Panc1 (cell line): Measurements from ENCODE around the gene HK1. TPM values are rescaled to one million over a fixed set of nuclear protein-coding genes. Genes with fewer than 3 reads are reported as not detected.

Experiments
- ATAC-seq: fragments of 200-7000 bp; cut with Tn5 transposase; 2 replicates; pipeline ENCODE4 v1.9.1; 2020; ENCODE audit warnings: mild to moderate bottlenecking, moderate library complexity
- BruUV-seq: library from RNA; stranded (reverse); fragments of 400-500 nt; replicated peaks from 2 replicates; lab custom pipeline; 2021; lab: Mats Ljungman, UMichigan
- CTCF ChIA-PET: fragments of 300-600 bp; sonication (Branson Sonifier 250); formaldehyde crosslinking; loops from one replicate; lab custom pipeline; 2022; ENCODE audit warnings: antibody characterized with exemption; lab: Charles Lee
- POLR2A ChIA-PET: fragments of 300-600 bp; sonication (Branson Sonifier 250); formaldehyde crosslinking; loops from one replicate; lab custom pipeline; 2022; ENCODE audit warnings: antibody characterized with exemption; lab: Charles Lee
- DNase-seq: peaks from one replicate; pipeline ENCODE4 v3.0.0-alpha.2; 2010; ENCODE audit warnings: low read depth, low spot score
- H3K27ac ChIP-seq: 2 replicates; pipeline ENCODE4 v1.5.1; 2011; ENCODE audit warnings: mild to moderate bottlenecking, low read length, inconsistent platforms
- H3K27me3 ChIP-seq: fragments of 200-500 bp; sonication (Bioruptor generic); 2 replicates; pipeline ENCODE4 v1.6.0; 2014; ENCODE audit warnings: low read length, inconsistent platforms; ENCODE audit not compliant: control insufficient read depth, insufficient read depth
- H3K36me3 ChIP-seq: fragments of 200-500 bp; sonication (Bioruptor generic); 2 replicates; pipeline ENCODE4 v1.5.1; 2014; ENCODE audit warnings: inconsistent platforms, mild to moderate bottlenecking, low read length, moderate library complexity; ENCODE audit not compliant: control insufficient read depth, insufficient read depth
- H3K4me1 ChIP-seq: 2 replicates; pipeline ENCODE4 v1.5.1; 2011; ENCODE audit warnings: inconsistent platforms, mild to moderate bottlenecking, low read length, moderate library complexity; ENCODE audit not compliant: control insufficient read depth, insufficient read depth
- H3K4me3 ChIP-seq, 2 experiments: 2 replicates each; pipeline ENCODE4 v1.5.1; 2011 to 2012; ENCODE audit warnings: low read depth in 2 of 2, low read length in 2 of 2, mild to moderate bottlenecking in 2 of 2, inconsistent platforms in 1 of 2, moderate library complexity in 1 of 2
- H3K9me3 ChIP-seq: fragments of 200-500 bp; sonication (Bioruptor generic); 2 replicates; pipeline ENCODE4 v1.5.1; 2014; ENCODE audit warnings: low read depth, mild to moderate bottlenecking, inconsistent platforms, low read length, moderate library complexity; ENCODE audit not compliant: control insufficient read depth, insufficient read depth
- POLR2AphosphoS5 ChIP-seq: IDR thresholded peaks from 2 replicates; pipeline ENCODE4 v1.6.1; 2012; ENCODE audit warnings: mild to moderate bottlenecking, low read depth, low read length, moderate library complexity
- SIN3A ChIP-seq: IDR thresholded peaks from 2 replicates; pipeline ENCODE4 v1.6.1; 2012; ENCODE audit warnings: low read depth, mild to moderate bottlenecking, low read length, moderate library complexity, borderline replicate concordance; ENCODE audit not compliant: insufficient read depth
- TCF7L2 ChIP-seq: IDR thresholded peaks from 2 replicates; pipeline ENCODE4 v1.6.1; 2011; ENCODE audit warnings: mild to moderate bottlenecking, low read depth, low read length, inconsistent platforms
- in situ Hi-C: cut with HindIII; loops from 2 replicates; pipeline ENCODE4 v1.10.0; 2016; ENCODE audit warnings: low sequenced_read_pairs, low pct_unique_long_range_greater_than_20kb
- intact Hi-C: fragments of 100-400 bp; cut with micrococcal nuclease; formaldehyde crosslinking; loops from one replicate; pipeline ENCODE4 v1.10.0; 2022; ENCODE audit not compliant: unreplicated experiment
- total RNA-seq: library from RNA; stranded (reverse); gene quantifications from one replicate; pipeline ENCODE4 v1.2.1, GENCODE V29; 2021; ENCODE audit not compliant: unreplicated experiment
- TF ChIP-seq, protein P1 (sequence below), 2 experiments: IDR thresholded peaks; 2 replicates each; pipeline ENCODE4 v1.6.1; 2011 to 2012; ENCODE audit warnings: low read depth in 2 of 2, control low read depth in 1 of 2, low read length in 1 of 2, mild to moderate bottlenecking in 1 of 2, moderate library complexity in 1 of 2; ENCODE audit not compliant: insufficient read depth in 1 of 2
- TF ChIP-seq, protein P2 (sequence below): fragments of 450-650 bp; IDR thresholded peaks from 2 replicates; pipeline ENCODE4 v1.5.1; 2017; ENCODE audit warnings: mild to moderate bottlenecking

Gene HK1
- total RNA-seq, 1 experiment from 2014 or later, result 74.4 TPM

DNA sequence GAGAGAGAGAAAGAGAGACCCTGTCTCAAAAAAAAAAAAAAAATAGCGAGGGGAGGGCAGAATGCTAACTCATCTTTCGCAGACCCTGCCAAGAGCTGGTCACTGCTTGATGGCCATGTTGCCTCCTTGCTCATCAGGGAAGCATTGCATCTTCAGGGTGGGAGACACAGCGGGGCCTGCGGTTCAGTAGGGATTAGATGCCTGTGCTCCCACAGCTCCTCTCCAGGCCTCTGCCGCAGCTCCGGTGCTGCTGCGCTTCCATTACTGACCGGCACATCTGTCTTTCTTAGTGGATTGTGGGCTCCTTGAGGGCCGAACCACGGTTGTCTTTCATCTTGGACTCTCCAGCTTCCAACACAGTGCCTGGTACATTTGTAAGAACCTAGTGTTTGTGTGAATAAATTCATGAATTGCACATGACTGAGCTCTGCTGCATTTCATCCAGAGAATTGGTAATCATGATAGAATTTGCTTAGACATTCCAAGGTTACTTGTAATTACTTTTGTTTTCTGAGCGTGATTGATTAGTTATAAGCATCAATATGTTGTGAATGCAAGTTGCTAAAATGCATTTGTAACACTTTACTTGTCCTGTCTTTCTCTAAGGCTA is 16.8 kb downstream of the HK1 start:
- ATAC-seq, result no peak
- intact Hi-C loops, result no loop called here

DNA sequence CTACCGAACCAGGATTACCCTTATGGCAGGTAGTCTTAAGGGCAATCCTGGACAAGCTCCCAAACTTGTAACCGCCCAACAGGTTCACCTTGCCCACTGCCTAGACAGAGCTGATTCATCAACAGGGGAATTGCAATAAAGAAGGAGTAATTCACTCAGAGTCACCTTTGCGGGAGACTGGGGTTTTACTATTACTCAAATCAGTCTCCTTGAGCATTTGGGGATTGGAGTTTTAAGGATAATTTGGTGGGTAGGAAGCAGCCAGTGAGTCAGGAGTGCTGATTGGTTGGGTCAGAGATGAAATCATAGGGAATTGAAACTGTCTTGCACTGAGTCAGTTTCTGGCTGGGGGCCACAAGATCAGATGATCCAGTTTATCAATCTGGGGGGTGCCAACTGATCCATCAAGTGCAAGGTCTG is 25.3 kb downstream of the HK1 start:
- H3K27ac ChIP-seq, result no peak overlapping the region
- H3K4me1 ChIP-seq, result no peaks in the 10 kb centered on the region
- in situ Hi-C loops, result no loop called here
- intact Hi-C loops, result no loop called here
- TF ChIP-seq, protein P1, sequence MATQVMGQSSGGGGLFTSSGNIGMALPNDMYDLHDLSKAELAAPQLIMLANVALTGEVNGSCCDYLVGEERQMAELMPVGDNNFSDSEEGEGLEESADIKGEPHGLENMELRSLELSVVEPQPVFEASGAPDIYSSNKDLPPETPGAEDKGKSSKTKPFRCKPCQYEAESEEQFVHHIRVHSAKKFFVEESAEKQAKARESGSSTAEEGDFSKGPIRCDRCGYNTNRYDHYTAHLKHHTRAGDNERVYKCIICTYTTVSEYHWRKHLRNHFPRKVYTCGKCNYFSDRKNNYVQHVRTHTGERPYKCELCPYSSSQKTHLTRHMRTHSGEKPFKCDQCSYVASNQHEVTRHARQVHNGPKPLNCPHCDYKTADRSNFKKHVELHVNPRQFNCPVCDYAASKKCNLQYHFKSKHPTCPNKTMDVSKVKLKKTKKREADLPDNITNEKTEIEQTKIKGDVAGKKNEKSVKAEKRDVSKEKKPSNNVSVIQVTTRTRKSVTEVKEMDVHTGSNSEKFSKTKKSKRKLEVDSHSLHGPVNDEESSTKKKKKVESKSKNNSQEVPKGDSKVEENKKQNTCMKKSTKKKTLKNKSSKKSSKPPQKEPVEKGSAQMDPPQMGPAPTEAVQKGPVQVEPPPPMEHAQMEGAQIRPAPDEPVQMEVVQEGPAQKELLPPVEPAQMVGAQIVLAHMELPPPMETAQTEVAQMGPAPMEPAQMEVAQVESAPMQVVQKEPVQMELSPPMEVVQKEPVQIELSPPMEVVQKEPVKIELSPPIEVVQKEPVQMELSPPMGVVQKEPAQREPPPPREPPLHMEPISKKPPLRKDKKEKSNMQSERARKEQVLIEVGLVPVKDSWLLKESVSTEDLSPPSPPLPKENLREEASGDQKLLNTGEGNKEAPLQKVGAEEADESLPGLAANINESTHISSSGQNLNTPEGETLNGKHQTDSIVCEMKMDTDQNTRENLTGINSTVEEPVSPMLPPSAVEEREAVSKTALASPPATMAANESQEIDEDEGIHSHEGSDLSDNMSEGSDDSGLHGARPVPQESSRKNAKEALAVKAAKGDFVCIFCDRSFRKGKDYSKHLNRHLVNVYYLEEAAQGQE (IDR thresholded peaks at IDR 0.05; ENCODE audit: insufficient read depth in 1 of 2, low read depth in 2 of 2, low read length in 1 of 2), result no peak
- TF ChIP-seq TCF7L2 (no peak), SIN3A (no peak)
- TF ChIP-seq, protein P2, sequence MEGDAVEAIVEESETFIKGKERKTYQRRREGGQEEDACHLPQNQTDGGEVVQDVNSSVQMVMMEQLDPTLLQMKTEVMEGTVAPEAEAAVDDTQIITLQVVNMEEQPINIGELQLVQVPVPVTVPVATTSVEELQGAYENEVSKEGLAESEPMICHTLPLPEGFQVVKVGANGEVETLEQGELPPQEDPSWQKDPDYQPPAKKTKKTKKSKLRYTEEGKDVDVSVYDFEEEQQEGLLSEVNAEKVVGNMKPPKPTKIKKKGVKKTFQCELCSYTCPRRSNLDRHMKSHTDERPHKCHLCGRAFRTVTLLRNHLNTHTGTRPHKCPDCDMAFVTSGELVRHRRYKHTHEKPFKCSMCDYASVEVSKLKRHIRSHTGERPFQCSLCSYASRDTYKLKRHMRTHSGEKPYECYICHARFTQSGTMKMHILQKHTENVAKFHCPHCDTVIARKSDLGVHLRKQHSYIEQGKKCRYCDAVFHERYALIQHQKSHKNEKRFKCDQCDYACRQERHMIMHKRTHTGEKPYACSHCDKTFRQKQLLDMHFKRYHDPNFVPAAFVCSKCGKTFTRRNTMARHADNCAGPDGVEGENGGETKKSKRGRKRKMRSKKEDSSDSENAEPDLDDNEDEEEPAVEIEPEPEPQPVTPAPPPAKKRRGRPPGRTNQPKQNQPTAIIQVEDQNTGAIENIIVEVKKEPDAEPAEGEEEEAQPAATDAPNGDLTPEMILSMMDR, result no peak
- BruUV-seq, result no TSS peak
- no peak overlapping the region for H3K4me3 ChIP-seq
- ChIA-PET POLR2A (interaction anchor here (0.7 kb wide), 1 partner anchor 176 kb away, joined by 8 read pairs; no protein-coding TSS in a partner anchor), CTCF (no interaction called here)
- no peaks in the 10 kb centered on the region for H3K9me3 ChIP-seq
- ATAC-seq, result no peak; the same call in 1 of the 2 replicates
- no peaks in the 10 kb centered on the region for H3K36me3 ChIP-seq
- no peak for DNase-seq
- no peaks in the 10 kb centered on the region for H3K27me3 ChIP-seq

More for the DNA sequence above, 16.8 kb downstream of the HK1 start:
- in situ Hi-C loops, result no loop called here
- POLR2A ChIA-PET, result no interaction called here
- Histone ChIP-seq H3K9me3 (no peaks in the 10 kb centered on the region), H3K36me3 (no peaks in the 10 kb centered on the region), H3K27ac (no peak overlapping the region), H3K27me3 (no peaks in the 10 kb centered on the region), H3K4me3 (no peak overlapping the region), H3K4me1 (no peaks in the 10 kb centered on the region)
- DNase-seq, result no peak
- CTCF ChIA-PET, result no interaction called here
- TF ChIP-seq SIN3A, result no peak
- TF ChIP-seq, protein P2, result no peak
- no peak for TF ChIP-seq TCF7L2
- no peak for TF ChIP-seq POLR2AphosphoS5
- TF ChIP-seq, protein P1 (IDR thresholded peaks at IDR 0.05; ENCODE audit: insufficient read depth in 1 of 2, low read depth in 2 of 2, low read length in 1 of 2), result no peak
- BruUV-seq, result no TSS peak
